Measurements from ENCODE around the gene RAB11FIP4. TPM values are rescaled to one million over a fixed set of nuclear protein-coding genes. Genes with fewer than 3 reads are reported as not detected.

Gene RAB11FIP4
- total and polyA plus RNA-seq, 2 of the 8 experiments (the other 6 are each of a cell fraction or from before 2014, with no cell fraction given), result 21.7 to 53.2 TPM

DNA sequence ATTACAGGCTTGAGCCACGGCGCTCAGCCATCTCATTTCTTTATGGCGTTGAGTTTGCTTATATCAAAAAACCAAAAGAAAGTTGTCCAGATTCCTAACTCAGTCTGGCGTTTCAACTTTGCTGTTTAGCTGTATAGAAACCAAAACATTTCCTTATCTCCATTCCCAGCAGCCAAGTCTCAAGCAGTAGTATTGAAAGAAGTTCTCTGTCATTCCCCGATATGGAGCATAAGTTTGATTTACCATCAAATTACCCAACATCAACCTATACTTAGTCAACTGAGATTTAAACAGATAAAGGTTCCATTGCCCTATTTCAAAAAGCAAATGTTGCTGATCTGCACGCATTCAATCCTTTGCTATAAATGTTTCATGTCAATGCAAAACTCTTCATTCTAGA, 27.5 kb upstream of the RAB11FIP4 start (continued):
- TF ChIP-seq, protein P1, sequence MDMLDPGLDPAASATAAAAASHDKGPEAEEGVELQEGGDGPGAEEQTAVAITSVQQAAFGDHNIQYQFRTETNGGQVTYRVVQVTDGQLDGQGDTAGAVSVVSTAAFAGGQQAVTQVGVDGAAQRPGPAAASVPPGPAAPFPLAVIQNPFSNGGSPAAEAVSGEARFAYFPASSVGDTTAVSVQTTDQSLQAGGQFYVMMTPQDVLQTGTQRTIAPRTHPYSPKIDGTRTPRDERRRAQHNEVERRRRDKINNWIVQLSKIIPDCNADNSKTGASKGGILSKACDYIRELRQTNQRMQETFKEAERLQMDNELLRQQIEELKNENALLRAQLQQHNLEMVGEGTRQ (IDR thresholded peaks at IDR 0.05; ENCODE audit: low read length), result no peak
- TF ChIP-seq TAF7 (optimal IDR thresholded peaks at IDR 0.05; ENCODE audit: borderline replicate concordance, low read depth, low read length) (no peak), SUZ12 (IDR thresholded peaks at IDR 0.05; ENCODE audit: low read length) (no peak), EP300 (IDR thresholded peaks at IDR 0.05; ENCODE audit: borderline replicate concordance in 1 of 2, low read depth in 2 of 2, low read length in 2 of 2) (no peak), KDM5A (IDR thresholded peaks at IDR 0.05; ENCODE audit: low read length) (no peak)
